Measurements from ENCODE around the gene RPS27A. TPM values are rescaled to one million over a fixed set of nuclear protein-coding genes. Genes with fewer than 3 reads are reported as not detected.
A peak's percentile ranks its signal among the peaks of the same experiment; 100 is the strongest.
"Not testable (repeated sequence)": the region's sequence is repeated elsewhere in the genome, so short reads cannot be mapped to it uniquely, and the experiment has no call there.

Gene RPS27A
- total RNA-seq, 2 experiments from 2014 or later, result 1,457 to 1,492 TPM

- Mint-ChIP-seq H3K4me1 (ENCODE audit: low read depth) (peaks cover 8% of the 10 kb centered on the region), H3K27ac (peak overlapping the region; percentile 94), H3K9me3 (no peaks in the 10 kb centered on the region), H3K27me3 (no peaks in the 10 kb centered on the region), H3K4me3 (peak overlapping the region; percentile 95), H3K36me3 (ENCODE audit: low read depth) (peaks cover 11% of the 10 kb centered on the region)
- no peak for TF ChIP-seq CTCF (IDR thresholded peaks at IDR 0.05)
- POLR2A ChIA-PET, result interaction anchor here (0.7 to 2.0 kb wide), 3 partner anchors 12 to 47 kb away, joined by 3 to 7 read pairs (median 5); no protein-coding TSS in a partner anchor
- CTCF ChIA-PET, result interaction anchor here (0.6 kb wide), 1 partner anchor 162 kb away, joined by 3 read pairs; no protein-coding TSS in a partner anchor
- no peak for ATAC-seq
- intact Hi-C loops (cut with micrococcal nuclease), result no loop called here
- peak; percentile 12 for DNase-seq
Measured at GRCh38 chr2:55269645-55269990, 37.1 kb downstream of the RPS27A start.

- H3K4me3 Mint-ChIP-seq; intact Hi-C loops (cut with micrococcal nuclease); H3K4me1 Mint-ChIP-seq (ENCODE audit: low read depth); H3K27me3 Mint-ChIP-seq; ATAC-seq; H3K27ac Mint-ChIP-seq; POLR2A ChIA-PET; H3K36me3 Mint-ChIP-seq (ENCODE audit: low read depth); H3K9me3 Mint-ChIP-seq; CTCF ChIA-PET; DNase-seq: not testable (repeated sequence)
Measured at GRCh38 chr2:55274346-55274745, 41.9 kb downstream of the RPS27A start.

- no peaks in the 10 kb centered on the region for H3K27me3 Mint-ChIP-seq
- no peak for TF ChIP-seq CTCF (IDR thresholded peaks at IDR 0.05)
- H3K36me3 Mint-ChIP-seq (ENCODE audit: low read depth), result no peaks in the 10 kb centered on the region
- CTCF ChIA-PET, result no interaction called here
- POLR2A ChIA-PET, result no interaction called here
- DNase-seq, result no peak
- intact Hi-C loops (cut with micrococcal nuclease), result no loop called here
- ATAC-seq, result no peak
- no peak overlapping the region for H3K27ac Mint-ChIP-seq
- no peak overlapping the region for H3K4me3 Mint-ChIP-seq
- no peaks in the 10 kb centered on the region for H3K9me3 Mint-ChIP-seq
- peaks cover 4% of the 10 kb centered on the region for H3K4me1 Mint-ChIP-seq (ENCODE audit: low read depth)
Measured at GRCh38 chr2:55277310-55277709, 44.8 kb downstream of the RPS27A start.

GRCh38 chr2:55279214-55279835 lies 46.8 kb downstream of the RPS27A start:
- H3K4me3 Mint-ChIP-seq; H3K36me3 Mint-ChIP-seq (ENCODE audit: low read depth); ATAC-seq; H3K27ac Mint-ChIP-seq; intact Hi-C loops (cut with micrococcal nuclease); H3K27me3 Mint-ChIP-seq; DNase-seq; H3K9me3 Mint-ChIP-seq; POLR2A ChIA-PET; CTCF ChIA-PET: not testable (repeated sequence)
- peaks cover 15% of the 10 kb centered on the region for H3K4me1 Mint-ChIP-seq (ENCODE audit: low read depth)

- ATAC-seq, POLR2A ChIA-PET: not testable (repeated sequence)
Measured at GRCh38 chr2:55279859-55280424, 47.5 kb downstream of the RPS27A start.

GRCh38 chr2:55280851-55281546 lies 48.5 kb downstream of the RPS27A start:
- not testable (repeated sequence) for H3K36me3 Mint-ChIP-seq (ENCODE audit: low read depth); ATAC-seq; H3K27me3 Mint-ChIP-seq; DNase-seq; H3K9me3 Mint-ChIP-seq
- H3K4me3 Mint-ChIP-seq, result peak overlapping the region; percentile 49
- H3K4me1 Mint-ChIP-seq (ENCODE audit: low read depth), result peaks cover 17% of the 10 kb centered on the region
- ChIA-PET CTCF (interaction anchor here (1.5 to 1.6 kb wide), 2 partner anchors 13 to 58 kb away, joined by 3 read pairs; no protein-coding TSS in a partner anchor), POLR2A (interaction anchor here (0.8 kb wide), 1 partner anchor 11 kb away, joined by 3 read pairs; no protein-coding TSS in a partner anchor)
- intact Hi-C loops (cut with micrococcal nuclease), result loop anchor here (10.0 kb wide), 1 partner anchor 144 kb away; no protein-coding TSS in a partner anchor
- peak overlapping the region; percentile 94 for H3K27ac Mint-ChIP-seq

More at GRCh38 chr2:55279859-55280424, 47.5 kb downstream of the RPS27A start:
- intact Hi-C loops (cut with micrococcal nuclease), result loop anchor here (10.0 kb wide), 1 partner anchor 145 kb away; no protein-coding TSS in a partner anchor
- peaks cover 17% of the 10 kb centered on the region for H3K4me1 Mint-ChIP-seq (ENCODE audit: low read depth)
- H3K9me3 Mint-ChIP-seq; H3K4me3 Mint-ChIP-seq; H3K36me3 Mint-ChIP-seq (ENCODE audit: low read depth); DNase-seq; H3K27me3 Mint-ChIP-seq; H3K27ac Mint-ChIP-seq: not testable (repeated sequence)
- CTCF ChIA-PET, result interaction anchor here (1.5 to 1.6 kb wide), 2 partner anchors 12 to 60 kb away, joined by 3 read pairs; no protein-coding TSS in a partner anchor
